ENCODE results near the gene CEP192.

CEP192 gene

DNA sequence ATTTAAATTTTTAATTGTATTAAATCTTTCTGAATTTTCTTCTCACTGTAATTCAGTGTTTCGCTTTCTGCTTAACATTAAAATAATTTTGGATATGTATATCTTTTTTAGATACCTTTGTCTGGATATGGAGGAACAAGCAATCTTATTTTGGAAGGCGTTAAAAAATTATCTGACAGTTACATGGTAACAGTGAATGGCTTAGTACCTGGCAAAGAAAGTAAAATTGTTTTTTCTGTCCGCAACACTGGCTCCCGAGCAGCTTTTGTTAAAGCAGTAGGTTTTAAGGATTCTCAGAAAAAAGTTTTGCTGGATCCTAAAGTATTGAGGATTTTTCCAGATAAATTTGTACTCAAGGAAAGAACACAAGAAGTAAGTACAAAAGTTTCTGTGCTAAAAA is 95.7 kb downstream of the CEP192 start:
- TF ChIP-seq, protein P1, sequence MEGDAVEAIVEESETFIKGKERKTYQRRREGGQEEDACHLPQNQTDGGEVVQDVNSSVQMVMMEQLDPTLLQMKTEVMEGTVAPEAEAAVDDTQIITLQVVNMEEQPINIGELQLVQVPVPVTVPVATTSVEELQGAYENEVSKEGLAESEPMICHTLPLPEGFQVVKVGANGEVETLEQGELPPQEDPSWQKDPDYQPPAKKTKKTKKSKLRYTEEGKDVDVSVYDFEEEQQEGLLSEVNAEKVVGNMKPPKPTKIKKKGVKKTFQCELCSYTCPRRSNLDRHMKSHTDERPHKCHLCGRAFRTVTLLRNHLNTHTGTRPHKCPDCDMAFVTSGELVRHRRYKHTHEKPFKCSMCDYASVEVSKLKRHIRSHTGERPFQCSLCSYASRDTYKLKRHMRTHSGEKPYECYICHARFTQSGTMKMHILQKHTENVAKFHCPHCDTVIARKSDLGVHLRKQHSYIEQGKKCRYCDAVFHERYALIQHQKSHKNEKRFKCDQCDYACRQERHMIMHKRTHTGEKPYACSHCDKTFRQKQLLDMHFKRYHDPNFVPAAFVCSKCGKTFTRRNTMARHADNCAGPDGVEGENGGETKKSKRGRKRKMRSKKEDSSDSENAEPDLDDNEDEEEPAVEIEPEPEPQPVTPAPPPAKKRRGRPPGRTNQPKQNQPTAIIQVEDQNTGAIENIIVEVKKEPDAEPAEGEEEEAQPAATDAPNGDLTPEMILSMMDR (conservative IDR thresholded peaks at IDR 0.05; ENCODE audit: low read length), result no peak
- TF ChIP-seq EZH2phosphoT487 (IDR thresholded peaks at IDR 0.05; ENCODE audit: borderline replicate concordance), result no peak
- no peaks in the 10 kb centered on the region for H3K9me2 ChIP-seq (replicated peaks; ENCODE audit: low read depth, low read length)
- no peak overlapping the region for H3K4me3 ChIP-seq (ENCODE audit: low read length, poor library complexity, severe bottlenecking)
- H3K4me1 ChIP-seq (ENCODE audit: insufficient read depth, low read length, poor library complexity, severe bottlenecking), result no peaks in the 10 kb centered on the region
- no peaks in the 10 kb centered on the region for H3K27me3 ChIP-seq (ENCODE audit: insufficient read depth, low read length, poor library complexity, severe bottlenecking)
- no peaks in the 10 kb centered on the region for H4K20me1 ChIP-seq (ENCODE audit: insufficient read depth, low read length, poor library complexity, severe bottlenecking)
- no peaks in the 10 kb centered on the region for H3K9me3 ChIP-seq (ENCODE audit: insufficient read depth, low read depth, low read length)
- H3K9ac ChIP-seq (ENCODE audit: low read depth, low read length, poor library complexity, severe bottlenecking), result no peak overlapping the region
- no peaks in the 10 kb centered on the region for H3K79me2 ChIP-seq (ENCODE audit: insufficient read depth, low read length)
- no peak overlapping the region for H3K4me2 ChIP-seq (ENCODE audit: low read depth, low read length, poor library complexity, severe bottlenecking)
- H3K36me3 ChIP-seq (ENCODE audit: insufficient read depth, low read length), result peaks cover 49% of the 10 kb centered on the region; the same call in 1 of the 2 replicates
- H2AFZ ChIP-seq (ENCODE audit: low read length), result no peak overlapping the region
- no peaks in the 10 kb centered on the region for H3F3A ChIP-seq (ENCODE audit: low read depth)

DNA sequence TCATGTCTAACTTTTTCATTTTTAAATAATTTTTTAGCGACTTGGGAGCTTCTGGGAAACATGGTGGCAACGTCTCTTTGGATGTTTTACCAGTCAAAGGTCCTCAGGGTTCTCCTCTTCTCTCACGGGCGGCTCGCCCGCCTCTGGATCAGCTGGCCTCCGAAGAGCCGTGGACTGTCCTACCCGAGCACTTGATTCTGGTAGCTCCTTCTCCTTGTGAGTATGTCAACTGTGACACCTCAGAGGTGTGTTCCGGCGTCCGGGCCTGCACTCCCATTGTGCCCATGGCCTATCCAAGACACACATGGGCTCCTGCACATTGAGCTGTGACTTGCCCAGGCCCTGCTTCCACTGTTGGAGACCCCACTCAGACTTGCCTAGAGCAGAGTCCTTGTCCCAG is 104.3 kb downstream of the CEP192 start:
- Histone ChIP-seq H3K9me2 (replicated peaks; ENCODE audit: low read depth, low read length) (no peaks in the 10 kb centered on the region), H3K79me2 (ENCODE audit: insufficient read depth, low read length) (no peaks in the 10 kb centered on the region), H3F3A (ENCODE audit: low read depth) (no peaks in the 10 kb centered on the region), H4K20me1 (ENCODE audit: insufficient read depth, low read length, poor library complexity, severe bottlenecking) (no peaks in the 10 kb centered on the region), H3K9ac (ENCODE audit: low read depth, low read length, poor library complexity, severe bottlenecking) (no peak overlapping the region), H3K27me3 (ENCODE audit: insufficient read depth, low read length, poor library complexity, severe bottlenecking) (no peaks in the 10 kb centered on the region), H2AFZ (ENCODE audit: low read length) (no peak overlapping the region), H3K4me1 (ENCODE audit: insufficient read depth, low read length, poor library complexity, severe bottlenecking) (no peaks in the 10 kb centered on the region), H3K4me3 (ENCODE audit: low read length, poor library complexity, severe bottlenecking) (no peak overlapping the region), H3K4me2 (ENCODE audit: low read depth, low read length, poor library complexity, severe bottlenecking) (no peak overlapping the region), H3K36me3 (ENCODE audit: insufficient read depth, low read length) (peaks cover 79% of the 10 kb centered on the region; the same call in 1 of the 2 replicates), H3K9me3 (ENCODE audit: insufficient read depth, low read depth, low read length) (no peaks in the 10 kb centered on the region)
- no peak for TF ChIP-seq EZH2phosphoT487 (IDR thresholded peaks at IDR 0.05; ENCODE audit: borderline replicate concordance)
- TF ChIP-seq, protein P1 (conservative IDR thresholded peaks at IDR 0.05; ENCODE audit: low read length), result no peak

DNA sequence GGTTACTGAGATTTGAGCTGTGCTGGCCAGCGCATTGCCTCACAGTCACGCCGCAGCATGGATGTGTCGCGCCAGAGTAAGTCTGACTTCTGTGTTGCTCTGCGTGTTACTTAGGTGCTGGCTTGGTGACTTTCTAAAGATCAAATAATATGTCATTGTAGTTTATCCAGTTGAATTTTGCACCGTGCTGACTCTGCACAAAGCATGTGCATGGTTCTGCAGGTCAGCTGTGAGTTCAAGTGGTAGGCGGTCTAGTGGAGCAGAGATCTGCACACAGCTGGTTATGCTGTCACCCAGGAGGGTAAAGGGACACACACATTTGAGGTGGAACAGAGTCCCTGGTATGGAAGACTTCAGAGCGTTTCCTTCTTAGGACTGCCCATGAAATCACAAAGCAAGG is 105.1 kb downstream of the CEP192 start:
- Histone ChIP-seq H3K4me3 (ENCODE audit: low read length, poor library complexity, severe bottlenecking) (no peak overlapping the region), H3K27me3 (ENCODE audit: insufficient read depth, low read length, poor library complexity, severe bottlenecking) (no peaks in the 10 kb centered on the region), H3F3A (ENCODE audit: low read depth) (no peaks in the 10 kb centered on the region), H2AFZ (ENCODE audit: low read length) (no peak overlapping the region), H3K9me2 (replicated peaks; ENCODE audit: low read depth, low read length) (no peaks in the 10 kb centered on the region), H3K4me2 (ENCODE audit: low read depth, low read length, poor library complexity, severe bottlenecking) (no peak overlapping the region), H3K9ac (ENCODE audit: low read depth, low read length, poor library complexity, severe bottlenecking) (no peak overlapping the region), H3K79me2 (ENCODE audit: insufficient read depth, low read length) (no peaks in the 10 kb centered on the region), H4K20me1 (ENCODE audit: insufficient read depth, low read length, poor library complexity, severe bottlenecking) (no peaks in the 10 kb centered on the region), H3K4me1 (ENCODE audit: insufficient read depth, low read length, poor library complexity, severe bottlenecking) (no peaks in the 10 kb centered on the region), H3K36me3 (ENCODE audit: insufficient read depth, low read length) (peaks cover 79% of the 10 kb centered on the region; the same call in 1 of the 2 replicates), H3K9me3 (ENCODE audit: insufficient read depth, low read depth, low read length) (no peaks in the 10 kb centered on the region)
- TF ChIP-seq, protein P1 (conservative IDR thresholded peaks at IDR 0.05; ENCODE audit: low read length), result no peak
- no peak for TF ChIP-seq EZH2phosphoT487 (IDR thresholded peaks at IDR 0.05; ENCODE audit: borderline replicate concordance)
